GM11168 (cell line): ENCODE data around the gene ABL2.
"Not testable (repeated sequence)": the region's sequence is repeated elsewhere in the genome, so short reads cannot be mapped to it uniquely, and the experiment has no call there.

Experiments used
- in situ Hi-C: fragments of 300-500 bp; cut with MboI; formaldehyde crosslinking; loops from one replicate; pipeline ENCODE4 v1.12.0; 2022; ENCODE audit warnings: low sequenced_read_pairs; ENCODE audit not compliant: unreplicated experiment

Gene ABL2

DNA sequence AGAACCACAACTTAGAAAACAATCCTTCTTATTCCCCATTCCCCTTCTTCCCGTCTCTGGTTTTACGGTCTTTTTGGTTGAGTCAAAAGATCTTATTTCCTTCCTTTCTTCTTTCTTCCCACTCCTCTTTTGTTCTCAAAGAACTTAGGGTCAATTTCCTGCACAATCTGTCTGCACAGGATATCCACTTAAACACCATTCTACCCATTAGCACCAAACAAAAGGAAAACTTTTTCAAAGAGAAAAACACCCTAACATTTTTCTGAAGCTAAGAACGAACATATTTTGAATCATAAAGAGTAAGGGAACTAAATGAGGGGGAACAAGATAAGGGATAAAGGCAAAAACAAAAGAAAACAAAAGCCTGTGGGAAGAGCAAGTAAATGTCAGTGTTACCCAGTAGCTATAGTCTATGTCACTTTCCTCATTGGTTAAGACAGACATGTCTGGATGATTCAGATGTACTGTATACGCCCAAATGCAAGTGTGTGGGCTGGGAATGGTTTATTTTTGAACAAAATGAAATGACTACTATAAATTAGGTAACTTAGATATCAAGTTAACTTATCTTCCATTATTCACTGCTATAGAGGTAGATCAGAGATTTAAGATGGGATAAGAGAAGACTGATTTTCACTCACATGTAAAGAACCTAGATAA is 87.8 kb downstream of the ABL2 start:
- in situ Hi-C loops: no loop called here

GRCh38 chr1:179138755-179139154 is 90.7 kb downstream of the ABL2 start:
- in situ Hi-C loops: not testable (repeated sequence)

DNA sequence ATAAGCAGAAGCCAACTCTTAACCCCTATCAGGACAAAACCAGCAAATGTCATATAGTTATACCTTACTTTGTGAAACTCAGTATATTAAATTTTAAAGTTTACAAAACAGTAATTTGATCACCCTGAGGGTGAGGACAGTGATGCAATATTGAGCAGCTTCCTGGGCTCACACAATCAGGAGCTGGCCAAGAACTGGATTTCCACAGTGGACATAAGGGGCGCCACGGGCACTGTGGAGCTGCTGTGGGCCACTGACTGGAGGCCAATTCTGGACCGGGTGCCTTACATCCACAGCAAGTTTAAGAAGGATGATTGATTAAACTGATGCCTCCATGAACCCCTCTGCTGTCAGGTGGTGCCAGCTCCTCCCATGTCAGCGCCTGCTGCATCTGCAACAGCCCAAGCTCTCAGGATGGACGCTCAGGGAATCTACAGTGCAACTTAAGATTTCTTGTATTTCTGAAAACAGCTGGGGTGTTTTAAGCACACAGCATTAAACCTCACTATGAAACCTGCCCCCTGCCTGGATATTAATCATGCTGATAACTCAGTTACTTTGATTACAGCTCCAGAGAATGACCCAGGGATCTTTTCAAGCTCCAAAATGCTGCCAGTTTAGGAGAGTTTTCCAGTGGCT is 91.7 kb downstream of the ABL2 start:
- in situ Hi-C loops: no loop called here

DNA sequence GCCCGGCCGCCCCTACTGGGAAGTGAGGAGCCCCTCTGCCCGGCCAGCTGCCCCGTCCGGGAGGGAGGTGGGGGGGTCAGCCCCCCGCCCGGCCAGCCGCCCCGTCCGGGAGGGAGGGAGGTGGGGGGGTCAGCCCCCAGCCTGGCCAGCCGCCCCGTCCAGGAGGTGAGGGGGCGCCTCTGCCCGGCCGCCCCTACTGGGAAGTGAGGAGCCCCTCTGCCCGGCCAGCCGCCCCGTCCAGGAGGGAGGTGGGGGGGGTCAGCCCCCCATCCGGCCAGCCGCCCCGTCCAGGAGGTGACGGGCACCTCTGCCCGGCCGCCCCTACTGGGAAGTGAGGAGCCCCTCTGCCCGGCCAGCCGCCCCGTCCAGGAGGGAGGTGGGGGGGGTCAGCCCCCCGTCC is 93.8 kb downstream of the ABL2 start:
- in situ Hi-C loops: not testable (repeated sequence)

GRCh38 chr1:179135168-179135567 is 94.3 kb downstream of the ABL2 start:
- in situ Hi-C loops: not testable (repeated sequence)

GRCh38 chr1:179129702-179130473 is 99.6 kb downstream of the ABL2 start:
- in situ Hi-C loops: no loop called here

GRCh38 chr1:179128520-179128919 is 101.0 kb downstream of the ABL2 start:
- in situ Hi-C loops: no loop called here

- in situ Hi-C loops: no loop called here
These were observed 102.1 kb downstream of the ABL2 start for GRCh38 chr1:179127163-179127895.

GRCh38 chr1:179126338-179127060 is 103.0 kb downstream of the ABL2 start:
- in situ Hi-C loops: no loop called here

GRCh38 chr1:179124873-179125272 is 104.6 kb downstream of the ABL2 start:
- in situ Hi-C loops: no loop called here

GRCh38 chr1:179121159-179121938 is 108.1 kb downstream of the ABL2 start:
- in situ Hi-C loops: no loop called here

DNA sequence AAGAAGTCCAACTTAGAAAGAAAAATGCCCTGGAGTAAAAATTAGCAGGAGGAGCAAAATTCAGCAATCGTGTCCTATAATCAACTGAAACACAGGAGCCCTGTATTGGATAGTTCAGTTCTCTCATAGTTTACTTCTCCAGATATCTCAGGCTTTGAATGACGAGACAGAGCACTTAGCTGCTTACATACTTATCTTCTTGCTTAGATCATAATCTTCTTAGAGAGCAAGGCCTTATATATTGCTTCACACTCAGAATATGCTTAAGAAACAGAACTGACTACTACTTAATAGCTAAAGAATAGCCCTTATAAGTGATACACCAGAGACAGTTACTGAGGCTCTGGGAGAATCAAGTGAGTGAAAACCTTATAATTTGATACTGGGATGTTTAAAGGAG is 108.7 kb downstream of the ABL2 start:
- in situ Hi-C loops: no loop called here

- in situ Hi-C loops: loop anchor here (5.0 to 10.0 kb wide), 2 partner anchors 165 to 253 kb away; no protein-coding TSS in a partner anchor
These were observed 110.0 kb downstream of the ABL2 start for GRCh38 chr1:179119513-179119912.

- in situ Hi-C loops: loop anchor here (5.0 to 10.0 kb wide), 2 partner anchors 170 to 257 kb away; no protein-coding TSS in a partner anchor
These were observed 114.3 kb downstream of the ABL2 start for GRCh38 chr1:179115181-179115580.

GRCh38 chr1:179108644-179109043 is 120.8 kb downstream of the ABL2 start:
- in situ Hi-C loops: no loop called here

DNA sequence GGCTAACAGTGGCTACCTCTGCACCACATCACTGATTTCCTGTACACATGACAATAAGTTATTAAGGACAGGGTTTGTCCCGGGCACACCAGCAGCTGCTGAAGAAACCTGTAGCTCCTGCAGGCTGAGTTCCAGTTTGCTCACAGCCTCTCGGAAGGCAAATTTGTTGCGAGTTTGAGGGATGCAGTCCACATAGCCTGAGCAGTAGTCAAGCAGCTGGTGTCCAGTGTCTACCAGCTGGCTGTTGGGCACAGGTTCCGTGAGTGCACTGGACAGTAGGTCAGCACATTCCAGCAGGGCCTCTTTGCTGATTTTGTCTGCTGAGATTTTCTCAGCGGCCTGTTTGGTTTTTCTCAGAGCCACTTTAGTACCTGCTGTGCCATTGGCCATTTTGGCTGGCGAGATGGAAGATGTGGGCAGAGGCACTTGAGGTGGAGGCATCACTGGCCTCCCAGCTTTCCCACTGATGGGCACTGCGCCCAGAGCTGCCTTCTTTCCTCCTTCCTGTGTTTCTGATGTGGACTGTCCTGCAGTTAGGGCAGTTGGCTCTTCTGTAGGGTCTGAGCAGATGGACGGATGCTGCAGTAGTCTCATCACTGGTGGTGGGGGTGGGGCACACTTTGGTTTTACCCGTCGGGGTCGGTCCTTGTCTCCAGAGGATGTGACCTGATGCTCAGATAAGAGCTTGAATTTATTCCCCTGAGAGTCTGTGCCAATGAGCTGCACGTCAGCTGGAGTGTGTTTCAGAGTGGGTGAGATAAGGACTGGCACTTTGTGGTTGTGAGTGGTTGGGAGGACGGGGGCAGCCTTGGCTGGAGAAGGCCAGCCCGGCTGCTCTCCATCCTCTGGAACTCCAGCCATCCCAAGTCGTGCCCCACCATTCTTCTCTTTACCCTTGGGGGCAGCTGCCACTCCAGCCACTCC is 121.5 kb downstream of the ABL2 start:
- in situ Hi-C loops: no loop called here

GRCh38 chr1:179105393-179105792 is 124.1 kb downstream of the ABL2 start:
- in situ Hi-C loops: no loop called here

DNA sequence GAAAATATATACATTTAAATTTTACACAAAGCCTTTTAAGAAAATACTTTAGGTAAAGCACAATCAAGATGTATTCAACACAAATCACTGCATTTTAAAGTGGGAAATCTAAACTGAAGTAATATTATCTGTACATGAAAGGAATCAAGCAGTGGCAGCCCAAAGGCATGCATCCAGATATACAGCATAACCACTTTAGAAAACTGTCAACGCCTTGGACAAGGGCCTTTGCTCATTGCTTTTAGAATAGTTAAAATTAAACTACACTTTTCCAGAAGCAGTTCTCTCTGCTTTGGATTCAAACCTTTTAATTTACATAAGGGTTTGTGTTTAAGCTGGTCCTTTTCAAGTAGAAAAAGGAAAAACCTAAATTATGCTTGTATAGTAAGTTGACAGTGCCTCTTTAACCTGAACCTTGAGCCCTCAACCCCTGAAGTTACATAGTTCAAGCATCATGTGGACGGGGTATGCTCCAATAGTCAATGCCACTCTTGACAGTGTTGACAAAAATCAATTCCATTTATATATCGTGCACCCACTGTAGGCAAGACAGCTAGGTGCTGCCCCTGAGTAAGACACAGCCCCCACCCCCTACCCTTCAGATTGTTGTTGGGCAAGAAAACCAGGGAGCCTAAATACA is 124.7 kb downstream of the ABL2 start:
- in situ Hi-C loops: no loop called here
